ENCODE data around the gene TADA2B. TPM values are rescaled to one million over a fixed set of nuclear protein-coding genes. Genes with fewer than 3 reads are reported as not detected.

The TADA2B gene
- total and polyA plus RNA-seq, 2 of the 4 experiments (the other 2 are of a cell fraction): 6.1 to 8.6 TPM

DNA sequence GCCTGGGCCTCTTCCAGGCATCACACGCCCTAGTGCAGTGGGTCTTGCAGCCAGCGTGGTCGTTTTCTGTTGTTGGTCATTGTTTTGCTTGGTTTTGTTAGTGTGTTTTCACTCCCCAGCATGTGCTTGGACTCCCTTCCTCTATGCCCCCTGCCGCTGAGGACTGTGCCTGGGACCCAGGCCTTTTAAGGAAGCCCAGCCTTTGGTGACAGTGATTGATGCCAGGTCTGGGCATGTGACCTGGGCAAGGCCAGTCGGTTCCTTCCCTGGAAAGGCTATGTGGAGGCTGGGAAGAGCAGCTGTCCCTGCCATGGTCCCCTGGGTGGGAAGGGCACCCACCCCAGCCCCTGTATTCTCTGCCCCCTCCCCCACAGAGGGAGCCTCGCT lies 33.5 kb downstream of the TADA2B start:
- TF ChIP-seq MAFK (IDR thresholded peaks at IDR 0.05; ENCODE audit: low read depth, low read length): no peak
- TF ChIP-seq CEBPB (IDR thresholded peaks at IDR 0.05; ENCODE audit: low read depth, low read length): no peak
- TF ChIP-seq, protein P1, sequence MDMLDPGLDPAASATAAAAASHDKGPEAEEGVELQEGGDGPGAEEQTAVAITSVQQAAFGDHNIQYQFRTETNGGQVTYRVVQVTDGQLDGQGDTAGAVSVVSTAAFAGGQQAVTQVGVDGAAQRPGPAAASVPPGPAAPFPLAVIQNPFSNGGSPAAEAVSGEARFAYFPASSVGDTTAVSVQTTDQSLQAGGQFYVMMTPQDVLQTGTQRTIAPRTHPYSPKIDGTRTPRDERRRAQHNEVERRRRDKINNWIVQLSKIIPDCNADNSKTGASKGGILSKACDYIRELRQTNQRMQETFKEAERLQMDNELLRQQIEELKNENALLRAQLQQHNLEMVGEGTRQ (IDR thresholded peaks at IDR 0.05; ENCODE audit: low read depth, low read length): no peak
- TF ChIP-seq, protein P2, sequence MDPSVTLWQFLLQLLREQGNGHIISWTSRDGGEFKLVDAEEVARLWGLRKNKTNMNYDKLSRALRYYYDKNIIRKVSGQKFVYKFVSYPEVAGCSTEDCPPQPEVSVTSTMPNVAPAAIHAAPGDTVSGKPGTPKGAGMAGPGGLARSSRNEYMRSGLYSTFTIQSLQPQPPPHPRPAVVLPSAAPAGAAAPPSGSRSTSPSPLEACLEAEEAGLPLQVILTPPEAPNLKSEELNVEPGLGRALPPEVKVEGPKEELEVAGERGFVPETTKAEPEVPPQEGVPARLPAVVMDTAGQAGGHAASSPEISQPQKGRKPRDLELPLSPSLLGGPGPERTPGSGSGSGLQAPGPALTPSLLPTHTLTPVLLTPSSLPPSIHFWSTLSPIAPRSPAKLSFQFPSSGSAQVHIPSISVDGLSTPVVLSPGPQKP (IDR thresholded peaks at IDR 0.05; ENCODE audit: borderline replicate concordance, low read depth, low read length): no peak
- TF ChIP-seq RCOR1 (IDR thresholded peaks at IDR 0.05; ENCODE audit: insufficient replicate concordance, low read length): no peak
- no peak for TF ChIP-seq NFE2L2 (IDR thresholded peaks at IDR 0.05; ENCODE audit: low read depth, low read length)
- TF ChIP-seq CHD1 (IDR thresholded peaks at IDR 0.05; ENCODE audit: low read depth, low read length): no peak
- TF ChIP-seq RFX5 (IDR thresholded peaks at IDR 0.05; ENCODE audit: low read depth, low read length): no peak
- TF ChIP-seq MXI1 (IDR thresholded peaks at IDR 0.05; ENCODE audit: borderline replicate concordance, low read depth, low read length): no peak
- no peak for TF ChIP-seq POLR2A (IDR thresholded peaks at IDR 0.05; ENCODE audit: low read depth, low read length)
- no peak for TF ChIP-seq SMC3 (IDR thresholded peaks at IDR 0.05; ENCODE audit: low read depth, low read length)
- no peak for TF ChIP-seq FOS (IDR thresholded peaks at IDR 0.05; ENCODE audit: low read depth, low read length)
- TF ChIP-seq BHLHE40 (IDR thresholded peaks at IDR 0.05; ENCODE audit: low read depth, low read length): no peak
- no peak for TF ChIP-seq RAD21 (IDR thresholded peaks at IDR 0.05; ENCODE audit: low read length)
- TF ChIP-seq, protein P3, sequence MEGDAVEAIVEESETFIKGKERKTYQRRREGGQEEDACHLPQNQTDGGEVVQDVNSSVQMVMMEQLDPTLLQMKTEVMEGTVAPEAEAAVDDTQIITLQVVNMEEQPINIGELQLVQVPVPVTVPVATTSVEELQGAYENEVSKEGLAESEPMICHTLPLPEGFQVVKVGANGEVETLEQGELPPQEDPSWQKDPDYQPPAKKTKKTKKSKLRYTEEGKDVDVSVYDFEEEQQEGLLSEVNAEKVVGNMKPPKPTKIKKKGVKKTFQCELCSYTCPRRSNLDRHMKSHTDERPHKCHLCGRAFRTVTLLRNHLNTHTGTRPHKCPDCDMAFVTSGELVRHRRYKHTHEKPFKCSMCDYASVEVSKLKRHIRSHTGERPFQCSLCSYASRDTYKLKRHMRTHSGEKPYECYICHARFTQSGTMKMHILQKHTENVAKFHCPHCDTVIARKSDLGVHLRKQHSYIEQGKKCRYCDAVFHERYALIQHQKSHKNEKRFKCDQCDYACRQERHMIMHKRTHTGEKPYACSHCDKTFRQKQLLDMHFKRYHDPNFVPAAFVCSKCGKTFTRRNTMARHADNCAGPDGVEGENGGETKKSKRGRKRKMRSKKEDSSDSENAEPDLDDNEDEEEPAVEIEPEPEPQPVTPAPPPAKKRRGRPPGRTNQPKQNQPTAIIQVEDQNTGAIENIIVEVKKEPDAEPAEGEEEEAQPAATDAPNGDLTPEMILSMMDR (conservative IDR thresholded peaks at IDR 0.05; ENCODE audit: low read depth, low read length): no peak
- intact Hi-C loops (cut with micrococcal nuclease) (no loop called here), dilution Hi-C loops (cut with HindIII; ENCODE audit: low sequenced_read_pairs, unreplicated experiment) (no loop called here), in situ Hi-C loops (cut with MboI; ENCODE audit: low sequenced_read_pairs) (no loop called here)
- Histone ChIP-seq H3K4me1 (ENCODE audit: control insufficient read depth, insufficient read depth, low read length) (0 out of 2 replicates have a peak, but pooled peaks cover 2% of the 10 kb centered on the region), H3K9me3 (ENCODE audit: control insufficient read depth, insufficient read depth, low read length) (no peaks in the 10 kb centered on the region), H2AFZ (replicated peaks; ENCODE audit: low read length, poor library complexity) (no peak overlapping the region), H3K27me3 (ENCODE audit: control insufficient read depth, insufficient read depth, low read length) (peaks cover 11% of the 10 kb centered on the region), H3K56ac (ENCODE audit: extremely low read depth, insufficient read depth, low read length) (no peak overlapping the region), H2BK20ac (ENCODE audit: low read depth, low read length) (no peak overlapping the region), H4K8ac (ENCODE audit: low read depth in 2 of 2, low read length in 2 of 2) (no peak overlapping the region), H2BK120ac (ENCODE audit: low read depth, low read length) (no peak overlapping the region), H3K9me1 (ENCODE audit: insufficient read depth, low read length) (no peaks in the 10 kb centered on the region), H3K14ac (replicated peaks; ENCODE audit: low read depth, low read length) (no peak overlapping the region), H2BK15ac (ENCODE audit: low read depth, low read length) (no peak overlapping the region), H4K91ac (ENCODE audit: insufficient read depth, low read depth, low read length) (no peak overlapping the region), H2AK9ac (replicated peaks; ENCODE audit: low read depth, low read length, poor library complexity) (no peak overlapping the region), H4K5ac (ENCODE audit: low read depth, low read length) (no peak overlapping the region), H2BK5ac (ENCODE audit: low read depth, low read length, poor library complexity, severe bottlenecking) (no peak overlapping the region), H3K4ac (ENCODE audit: low read depth, low read length) (no peak overlapping the region), H3K4me3 (ENCODE audit: insufficient read depth, low read depth, low read length) (no peak overlapping the region), H3K79me1 (ENCODE audit: low read depth in 1 of 2, low read length in 2 of 2) (no peaks in the 10 kb centered on the region), H3K9ac (ENCODE audit: low read depth, low read length) (no peak overlapping the region), H4K20me1 (ENCODE audit: insufficient read depth, low read length) (no peaks in the 10 kb centered on the region), H3K23ac (ENCODE audit: low read depth, low read length) (no peak overlapping the region), H3K4me2 (ENCODE audit: low read depth, low read length) (no peak overlapping the region), H3K36me3 (ENCODE audit: control insufficient read depth, insufficient read depth, low read length) (no peaks in the 10 kb centered on the region), H3K18ac (ENCODE audit: low read depth, low read length) (no peak overlapping the region), H3K27ac (ENCODE audit: insufficient read depth, low read length) (no peak overlapping the region), H2AK5ac (ENCODE audit: low read depth, low read length) (no peak overlapping the region)
- BruUV-seq (replicated peaks): no TSS peak
- DNase-seq (no peak), ATAC-seq (ENCODE audit: low read depth) (no peak)
- ChIA-PET CTCF (no interaction called here), POLR2A (ENCODE audit: unreplicated experiment) (no interaction called here)
- 75% methylated on average over 2 of the region's 6 CpGs; no CpG with 5 or more reads in 1 of the 2 experiments for WGBS, 2 experiments (ENCODE audit: extremely low coverage in 2 of 2, insufficient read length in 1 of 2)

All from IMR-90 (cell line).